ENCODE data around the gene CDH13. TPM values are rescaled to one million over a fixed set of nuclear protein-coding genes. Genes with fewer than 3 reads are reported as not detected.

Gene CDH13
- polyA plus RNA-seq, 2 of the 4 experiments (the other 2 are of a cell fraction), result not detected

GRCh38 chr16:82700541-82701235 is 73.9 kb downstream of the CDH13 start:
- POLR2A ChIA-PET, result no interaction called here
- DNase-seq (ENCODE audit: low read depth in 1 of 2, low spot score in 1 of 2) (no peak), ATAC-seq (no peak), FAIRE-seq (no peak)
- TF ChIP-seq ZSCAN20 (CRISPR knock-in tag; IDR thresholded peaks at IDR 0.05) (no peak), ELK1 (IDR thresholded peaks at IDR 0.05; ENCODE audit: low read depth, low read length) (no peak), NFE2L2 (conservative IDR thresholded peaks at IDR 0.05; ENCODE audit: low read length) (no peak), CHD4 (IDR thresholded peaks at IDR 0.05; ENCODE audit: borderline replicate concordance) (no peak), PBX3 (IDR thresholded peaks at IDR 0.05) (no peak), EHF (CRISPR knock-in tag; IDR thresholded peaks at IDR 0.05) (no peak), GATA3 (IDR thresholded peaks at IDR 0.05; ENCODE audit: borderline replicate concordance) (no peak), MAFK (IDR thresholded peaks at IDR 0.05; ENCODE audit: partially characterized antibody) (no peak), ZFP36 (IDR thresholded peaks at IDR 0.05; ENCODE audit: borderline replicate concordance, partially characterized antibody) (no peak), ATOH8 (CRISPR knock-in tag; IDR thresholded peaks at IDR 0.05; ENCODE audit: low read depth) (no peak), EP300 (IDR thresholded peaks at IDR 0.05) (no peak), CEBPB (IDR thresholded peaks at IDR 0.05) (no peak), E2F6 (IDR thresholded peaks at IDR 0.05; ENCODE audit: borderline replicate concordance, low read depth) (no peak), JUNB (IDR thresholded peaks at IDR 0.05) (no peak), SMC3 (IDR thresholded peaks at IDR 0.05) (no peak), RCOR1 (IDR thresholded peaks at IDR 0.05; ENCODE audit: low read depth, low read length) (no peak), ZC3H11A (IDR thresholded peaks at IDR 0.05) (no peak), MAZ (IDR thresholded peaks at IDR 0.05; ENCODE audit: borderline replicate concordance, low read depth, low read length) (no peak), EHMT2 (IDR thresholded peaks at IDR 0.05; ENCODE audit: low read depth) (no peak)
- WGBS (ENCODE audit: missing lambda C conversion rate), result 3% methylated on average over 3 of the region's 5 CpGs
- CTCF ChIA-PET, result interaction anchor here (0.6 kb wide), 1 partner anchor 860 kb away, joined by 3 read pairs; no protein-coding TSS in a partner anchor
- Histone ChIP-seq H3K4me1 (no peaks in the 10 kb centered on the region), H3K4me3 (no peak overlapping the region), H3K4me2 (no peak overlapping the region), H3K27ac (no peak overlapping the region), H3K9me3 (no peaks in the 10 kb centered on the region)

GRCh38 chr16:82701442-82701955 is 74.7 kb downstream of the CDH13 start:
- CTCF ChIA-PET, result interaction anchor here (0.6 kb wide), 1 partner anchor 860 kb away, joined by 3 read pairs; no protein-coding TSS in a partner anchor
- DNase-seq (ENCODE audit: low read depth in 1 of 2, low spot score in 1 of 2) (no peak), FAIRE-seq (no peak), ATAC-seq (no peak)
- no peaks in the 10 kb centered on the region for H3K9me3 ChIP-seq
- H3K4me3 ChIP-seq, result no peak overlapping the region
- H3K27ac ChIP-seq, result no peak overlapping the region
- no peak overlapping the region for H3K4me2 ChIP-seq
- TF ChIP-seq HOXB13 (CRISPR knock-in tag; IDR thresholded peaks at IDR 0.05; ENCODE audit: low read depth) (no peak), BCL3 (IDR thresholded peaks at IDR 0.05) (no peak), MYC (IDR thresholded peaks at IDR 0.05; ENCODE audit: borderline replicate concordance, low read length) (no peak), HOXB5 (CRISPR knock-in tag; IDR thresholded peaks at IDR 0.05) (no peak), NPAS2 (CRISPR knock-in tag; IDR thresholded peaks at IDR 0.05; ENCODE audit: borderline replicate concordance) (no peak), JUN (IDR thresholded peaks at IDR 0.05) (no peak), FOSL2 (IDR thresholded peaks at IDR 0.05) (no peak), FOSL2 (CRISPR knock-in tag; IDR thresholded peaks at IDR 0.05) (no peak), ZSCAN20 (CRISPR knock-in tag; IDR thresholded peaks at IDR 0.05) (no peak), RFX5 (IDR thresholded peaks at IDR 0.05) (no peak), HOXA7 (CRISPR knock-in tag; IDR thresholded peaks at IDR 0.05) (no peak), CBX8 (IDR thresholded peaks at IDR 0.05) (no peak), CHD4 (IDR thresholded peaks at IDR 0.05; ENCODE audit: borderline replicate concordance) (no peak), PBX3 (IDR thresholded peaks at IDR 0.05) (no peak), SREBF2 (IDR thresholded peaks at IDR 0.05) (no peak), ESRRA (IDR thresholded peaks at IDR 0.05; ENCODE audit: borderline replicate concordance, low read length) (no peak), RCOR1 (IDR thresholded peaks at IDR 0.05; ENCODE audit: low read depth, low read length) (no peak)
- WGBS (ENCODE audit: missing lambda C conversion rate), result 2% methylated on average over 4 of the region's 4 CpGs
- POLR2A ChIA-PET, result no interaction called here
- H3K4me1 ChIP-seq, result no peaks in the 10 kb centered on the region
